OCI-LY3 (cell line): ENCODE data around the gene MS4A4E.
"Not testable (repeated sequence)": the region's sequence is repeated elsewhere in the genome, so short reads cannot be mapped to it uniquely, and the experiment has no call there.

ENCODE experiments used
- H2AFZ ChIP-seq: fragments of 200-600, 300-600 bp; shearing (Covaris generic); 2 replicates; pipeline ENCODE4 v1.6.0; 2014; ENCODE audit warnings: antibody characterized with exemption, low read depth, low read length
- H3K27ac ChIP-seq: fragments of 200-600, 300-600 bp; sonication (generic); 2 replicates; pipeline ENCODE4 v1.5.1; 2014; ENCODE audit warnings: mild to moderate bottlenecking, low read length, moderate library complexity, mixed read lengths
- H3K27me3 ChIP-seq: fragments of 200-600, 300-600 bp; sonication (generic); 2 replicates; pipeline ENCODE4 v1.6.1; 2014; ENCODE audit warnings: low read depth, low read length, mixed read lengths
- H3K36me3 ChIP-seq: fragments of 200-600, 300-600 bp; sonication (generic); replicated peaks from 2 replicates; pipeline ENCODE3; 2014; ENCODE audit warnings: low read depth, low read length, mixed read lengths
- H3K4me1 ChIP-seq: fragments of 300-600, 200-600 bp; sonication (generic); 2 replicates; pipeline ENCODE4 v1.6.1; 2014; ENCODE audit warnings: low read length, mixed read lengths
- H3K4me2 ChIP-seq: fragments of 200-600, 300-600 bp; sonication (generic); 2 replicates; pipeline ENCODE4 v1.6.1; 2014; ENCODE audit warnings: low read length, mixed read lengths
- H3K4me3 ChIP-seq: fragments of 300-600, 200-600 bp; sonication (generic); 2 replicates; pipeline ENCODE4 v1.5.1; 2014; ENCODE audit warnings: antibody characterized with exemption, mild to moderate bottlenecking, low read length, moderate library complexity
- H3K79me2 ChIP-seq: fragments of 300-600, 200-600 bp; shearing (Covaris generic); 2 replicates; pipeline ENCODE4 v1.6.1; 2014; ENCODE audit warnings: mild to moderate bottlenecking, low read length, mixed read lengths
- H3K9ac ChIP-seq: fragments of 300-600, 200-600 bp; shearing (Covaris generic); 2 replicates; pipeline ENCODE4 v1.6.0; 2014; ENCODE audit warnings: mild to moderate bottlenecking, low read length, moderate library complexity
- H3K9me3 ChIP-seq: fragments of 200-600, 300-600 bp; shearing (Covaris generic); 2 replicates; pipeline ENCODE4 v1.6.1; 2014; ENCODE audit warnings: low read length, mixed read lengths; ENCODE audit not compliant: insufficient read depth
- H4K20me1 ChIP-seq: fragments of 200-600, 300-600 bp; sonication (generic); 2 replicates; pipeline ENCODE4 v1.6.1; 2016; ENCODE audit warnings: low read length, mixed read lengths; ENCODE audit not compliant: insufficient read depth
- CTCF ChIP-seq: fragments of 200-600, 300-600 bp; sonication (generic); IDR thresholded peaks from 2 replicates; pipeline ENCODE4 v1.5.1; 2014; ENCODE audit warnings: antibody characterized with exemption, low read length, low read depth
- EZH2phosphoT487 ChIP-seq: fragments of 200-600 bp; shearing (Covaris generic); IDR thresholded peaks from 2 replicates; pipeline ENCODE4 v1.6.1; 2018; ENCODE audit warnings: antibody characterized with exemption, mixed run types, low read depth

MS4A4E gene

DNA sequence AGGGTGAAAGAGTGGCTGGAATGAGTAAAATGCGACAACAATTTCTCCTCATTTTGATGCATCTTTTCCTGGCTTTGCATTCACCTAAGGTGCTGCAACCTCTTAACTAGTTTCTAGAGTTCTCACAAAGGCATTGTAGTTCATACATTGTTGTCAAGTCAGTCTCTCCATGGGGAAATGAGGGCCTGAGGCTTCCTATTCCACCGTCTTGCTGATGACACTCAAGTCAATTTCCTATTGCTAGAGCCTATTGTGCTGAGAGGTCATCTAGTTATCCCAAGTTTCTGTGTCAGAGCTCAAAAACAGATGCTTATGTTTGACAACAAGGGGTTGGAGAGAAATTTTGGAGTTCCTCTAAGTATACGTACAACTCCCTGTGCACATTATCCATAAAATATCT, 48.4 kb downstream of the MS4A4E start:
- H3K36me3 ChIP-seq: peaks cover 14% of the 10 kb centered on the region
- no peak overlapping the region for H3K4me3 ChIP-seq
- peaks cover 22% of the 10 kb centered on the region for H3K4me1 ChIP-seq
- H3K9me3 ChIP-seq: peaks cover 25% of the 10 kb centered on the region
- TF ChIP-seq EZH2phosphoT487 (no peak), CTCF (no peak)
- H2AFZ ChIP-seq: no peak overlapping the region
- H3K9ac ChIP-seq: no peak overlapping the region
- H3K4me2 ChIP-seq: no peak overlapping the region
- no peaks in the 10 kb centered on the region for H4K20me1 ChIP-seq
- no peak overlapping the region for H3K27ac ChIP-seq
- H3K79me2 ChIP-seq: no peaks in the 10 kb centered on the region
- H3K27me3 ChIP-seq: no peaks in the 10 kb centered on the region

GRCh38 chr11:60193687-60194433, 49.1 kb downstream of the MS4A4E start:
- 0 out of 2 replicates have a peak overlapping the region, but pooled peaks have one; percentile 3 for H3K4me2 ChIP-seq
- 0 out of 2 replicates have a peak overlapping the region, but pooled peaks have one; percentile 11 for H3K27ac ChIP-seq
- no peak for TF ChIP-seq EZH2phosphoT487
- peak; percentile 45 for TF ChIP-seq CTCF
- peaks cover 22% of the 10 kb centered on the region for H3K4me1 ChIP-seq
- H4K20me1 ChIP-seq: no peaks in the 10 kb centered on the region
- peaks cover 14% of the 10 kb centered on the region for H3K36me3 ChIP-seq
- H3K27me3 ChIP-seq: no peaks in the 10 kb centered on the region
- no peak overlapping the region for H2AFZ ChIP-seq
- H3K9ac ChIP-seq: no peak overlapping the region
- H3K4me3 ChIP-seq: no peak overlapping the region
- H3K79me2 ChIP-seq: no peaks in the 10 kb centered on the region
- peaks cover 25% of the 10 kb centered on the region for H3K9me3 ChIP-seq

DNA sequence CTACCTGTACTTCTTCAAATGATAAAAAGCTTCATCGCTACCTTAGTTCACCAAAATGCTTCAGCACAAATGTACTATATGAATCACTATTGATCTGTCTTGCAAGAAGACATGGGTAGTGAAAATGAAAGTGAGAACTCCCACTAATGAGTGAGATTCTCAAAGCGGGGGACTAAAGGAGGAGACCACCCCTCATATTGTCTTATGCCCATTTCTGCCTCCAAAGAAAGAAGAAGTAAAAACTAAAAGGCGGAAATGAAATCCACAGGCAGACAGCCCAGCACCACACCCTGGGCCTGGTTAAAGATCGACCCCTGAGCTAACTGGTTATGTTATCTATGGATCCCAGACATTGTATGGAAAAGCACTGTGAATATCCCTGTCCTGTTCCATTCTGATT, 50.4 kb downstream of the MS4A4E start:
- H4K20me1 ChIP-seq, H3K4me2 ChIP-seq, H2AFZ ChIP-seq, H3K79me2 ChIP-seq, H3K27me3 ChIP-seq, H3K9ac ChIP-seq, H3K4me3 ChIP-seq, H3K27ac ChIP-seq: not testable (repeated sequence)
- peaks cover 22% of the 10 kb centered on the region for H3K4me1 ChIP-seq
- peaks cover 14% of the 10 kb centered on the region for H3K36me3 ChIP-seq
- H3K9me3 ChIP-seq: peaks cover 23% of the 10 kb centered on the region

DNA sequence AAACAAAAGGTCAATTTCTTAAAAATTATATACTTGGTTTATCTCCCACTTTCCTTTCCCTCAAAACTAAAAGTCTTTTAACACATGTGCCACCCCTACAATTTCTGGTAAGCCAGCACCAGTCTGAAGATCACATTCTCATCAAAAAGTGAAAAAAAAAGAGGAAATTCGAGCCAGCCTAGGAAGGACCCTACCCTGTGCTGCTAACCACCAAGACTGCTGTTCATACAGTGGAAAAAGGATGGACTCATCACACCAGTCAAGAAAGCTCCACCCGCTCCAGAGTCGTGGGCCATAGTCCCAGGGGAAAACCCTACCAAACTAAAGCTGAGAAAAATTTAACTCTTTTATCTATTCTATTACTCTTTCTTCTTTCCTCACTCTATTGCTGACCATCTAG, 54.5 kb downstream of the MS4A4E start:
- H3K79me2 ChIP-seq, H2AFZ ChIP-seq, H3K4me2 ChIP-seq, H3K27me3 ChIP-seq, H3K27ac ChIP-seq, H4K20me1 ChIP-seq, H3K4me3 ChIP-seq, H3K9ac ChIP-seq: not testable (repeated sequence)
- peaks cover 20% of the 10 kb centered on the region for H3K9me3 ChIP-seq
- peaks cover 12% of the 10 kb centered on the region for H3K36me3 ChIP-seq
- H3K4me1 ChIP-seq: peaks cover 22% of the 10 kb centered on the region

- not testable (repeated sequence) for H3K9ac ChIP-seq, H3K36me3 ChIP-seq, H3K27me3 ChIP-seq, H3K79me2 ChIP-seq, H4K20me1 ChIP-seq, H2AFZ ChIP-seq, H3K27ac ChIP-seq, H3K4me3 ChIP-seq
- peaks cover 24% of the 10 kb centered on the region for H3K4me1 ChIP-seq
- peak overlapping the region; percentile 18; the same call in 1 of the 2 replicates for H3K4me2 ChIP-seq
- peaks cover 11% of the 10 kb centered on the region; the same call in 1 of the 2 replicates for H3K9me3 ChIP-seq
Observed at GRCh38 chr11:60186128-60186527, 56.8 kb downstream of the MS4A4E start.

DNA sequence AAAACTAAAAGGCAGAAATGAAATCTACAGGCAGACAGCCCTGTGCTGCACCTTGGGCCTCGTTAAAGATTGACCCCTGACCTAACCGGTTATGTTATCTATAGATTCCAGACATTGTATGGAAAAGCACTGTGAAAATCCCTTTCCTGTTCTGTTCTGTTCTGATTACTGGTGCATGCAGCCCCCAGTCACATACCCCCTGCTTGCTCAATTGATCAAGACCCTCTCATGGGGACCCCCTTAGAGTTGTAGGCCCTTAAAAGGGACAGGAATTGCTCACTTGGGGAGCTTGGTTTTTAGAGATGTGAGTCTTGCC, 57.5 kb downstream of the MS4A4E start:
- not testable (repeated sequence) for H3K79me2 ChIP-seq, H3K27me3 ChIP-seq, H3K36me3 ChIP-seq, H3K9ac ChIP-seq, H2AFZ ChIP-seq, H3K4me3 ChIP-seq, H4K20me1 ChIP-seq
- Histone ChIP-seq H3K4me1 (peaks cover 24% of the 10 kb centered on the region), H3K27ac (peak overlapping the region; percentile 34; the same call in 1 of the 2 replicates), H3K4me2 (peak overlapping the region; percentile 18; the same call in 1 of the 2 replicates), H3K9me3 (peaks cover 11% of the 10 kb centered on the region; the same call in 1 of the 2 replicates)
